A549 (cell line): ENCODE results near the gene BRSK2.

ENCODE experiments used
- HDAC2 ChIP-seq: fragments of 200-600 bp; sonication (generic); IDR thresholded peaks from 2 replicates; pipeline ENCODE4 v1.6.1; 2016
- MYC ChIP-seq: IDR thresholded peaks from 2 replicates; pipeline ENCODE4 v1.6.1; 2012; ENCODE audit warnings: mild to moderate bottlenecking, inconsistent platforms, low read length, improper control_type of control experiment, borderline replicate concordance
- POLR2A ChIP-seq: IDR thresholded peaks from 2 replicates; pipeline ENCODE4 v1.6.1; 2012; ENCODE audit warnings: mild to moderate bottlenecking, low read length
- RAD21 ChIP-seq, 2 experiments: fragments of >200 bp in 1 of 2; sonication (Bioruptor Twin) in 1 of 2; formaldehyde crosslinking in 1 of 2; IDR thresholded peaks in 1 of 2; conservative IDR thresholded peaks in 1 of 2; 2 replicates in 1 of 2; 3 replicates in 1 of 2; pipeline ENCODE4 v1.6.1; 2012 to 2018; ENCODE audit warnings: inconsistent platforms in 1 of 2
- TP53 ChIP-seq: fragments of 250-450 bp; sonication (Bioruptor Pico); IDR thresholded peaks from 2 replicates; pipeline ENCODE4 v1.5.0; 2021; ENCODE audit warnings: mild to moderate bottlenecking, moderate library complexity
- TF ChIP-seq, protein P1 (sequence below): fragments of >200 bp; sonication (Bioruptor Twin); formaldehyde crosslinking; IDR thresholded peaks from 3 replicates; pipeline ENCODE4 v1.5.1; 2016

DNA sequence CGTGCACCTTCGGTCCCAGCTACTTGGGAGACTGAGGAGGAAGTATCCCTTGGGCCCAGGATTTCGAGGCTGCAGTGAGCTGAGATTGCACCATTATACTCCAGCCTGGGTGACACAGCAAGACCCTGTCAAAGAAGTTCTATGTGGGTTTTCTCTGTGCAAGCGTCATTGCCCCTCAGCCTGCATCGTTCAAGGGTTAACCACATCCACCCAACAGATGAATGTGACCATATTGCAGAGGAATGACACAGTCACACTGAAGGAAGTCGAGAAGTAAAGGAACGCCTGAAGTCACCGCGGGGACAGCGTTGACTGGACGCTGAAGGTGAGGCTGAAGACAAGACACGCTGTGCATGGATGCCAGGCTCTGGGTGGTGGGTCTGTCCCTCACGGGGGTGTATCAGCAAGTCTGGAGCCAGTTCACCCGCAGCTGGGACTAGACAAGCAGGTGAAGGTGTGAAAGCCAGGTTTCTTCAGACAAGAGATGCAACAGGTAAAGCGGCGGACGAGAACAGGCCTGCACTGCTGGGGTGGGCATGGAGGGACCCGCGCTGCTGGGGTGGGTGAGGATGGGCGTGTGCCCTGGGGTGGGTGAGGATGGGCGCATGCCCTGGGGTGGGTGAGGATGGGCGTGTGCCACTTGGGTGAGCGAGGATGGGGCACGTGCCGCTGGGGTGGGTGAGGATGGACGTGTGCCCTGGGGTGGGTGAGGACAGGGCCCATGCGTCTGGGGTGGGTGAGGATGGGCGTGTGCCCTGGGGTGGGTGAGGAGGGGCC is 43.8 kb upstream of the BRSK2 start:
- TF ChIP-seq TP53 (CRISPR knock-in tag), result no peak
- no peak for TF ChIP-seq HDAC2
- TF ChIP-seq MYC, result no peak
- no peak for TF ChIP-seq POLR2A
- TF ChIP-seq RAD21 (conservative IDR thresholded peaks at IDR 0.05 in 1 of 2, IDR thresholded peaks at IDR 0.05 in 1 of 2), result no peak
- TF ChIP-seq, protein P1, sequence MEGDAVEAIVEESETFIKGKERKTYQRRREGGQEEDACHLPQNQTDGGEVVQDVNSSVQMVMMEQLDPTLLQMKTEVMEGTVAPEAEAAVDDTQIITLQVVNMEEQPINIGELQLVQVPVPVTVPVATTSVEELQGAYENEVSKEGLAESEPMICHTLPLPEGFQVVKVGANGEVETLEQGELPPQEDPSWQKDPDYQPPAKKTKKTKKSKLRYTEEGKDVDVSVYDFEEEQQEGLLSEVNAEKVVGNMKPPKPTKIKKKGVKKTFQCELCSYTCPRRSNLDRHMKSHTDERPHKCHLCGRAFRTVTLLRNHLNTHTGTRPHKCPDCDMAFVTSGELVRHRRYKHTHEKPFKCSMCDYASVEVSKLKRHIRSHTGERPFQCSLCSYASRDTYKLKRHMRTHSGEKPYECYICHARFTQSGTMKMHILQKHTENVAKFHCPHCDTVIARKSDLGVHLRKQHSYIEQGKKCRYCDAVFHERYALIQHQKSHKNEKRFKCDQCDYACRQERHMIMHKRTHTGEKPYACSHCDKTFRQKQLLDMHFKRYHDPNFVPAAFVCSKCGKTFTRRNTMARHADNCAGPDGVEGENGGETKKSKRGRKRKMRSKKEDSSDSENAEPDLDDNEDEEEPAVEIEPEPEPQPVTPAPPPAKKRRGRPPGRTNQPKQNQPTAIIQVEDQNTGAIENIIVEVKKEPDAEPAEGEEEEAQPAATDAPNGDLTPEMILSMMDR, result no peak
